GM12892 (cell line): ENCODE data around the gene SLCO4A1.

Experiments used
- POLR2A ChIP-seq: IDR thresholded peaks from 2 replicates; pipeline ENCODE4 v1.6.1; 2011; ENCODE audit warnings: low read depth, low read length, control low read depth
- POLR2AphosphoS5 ChIP-seq: IDR thresholded peaks from 2 replicates; pipeline ENCODE4 v1.6.1; 2011; ENCODE audit warnings: low read depth, low read length, control low read depth
- TAF1 ChIP-seq: IDR thresholded peaks from 2 replicates; pipeline ENCODE4 v1.6.1; 2011; ENCODE audit warnings: low read depth, mild to moderate bottlenecking, control low read depth, low read length, borderline replicate concordance

- TF ChIP-seq POLR2A (no peak), POLR2AphosphoS5 (no peak), TAF1 (no peak)
These were observed 70.3 kb downstream of the SLCO4A1 start for GRCh38 chr20:62712606-62713005.
